HG03342 (cell line): ENCODE measurements around the gene PRMT7.

Experiments
- ATAC-seq: cut with Tn5 transposase; IDR thresholded peaks from one replicate; pipeline ENCODE4 v1.9.1; 2021; ENCODE audit warnings: mild to moderate bottlenecking, moderate library complexity; ENCODE audit not compliant: unreplicated experiment

Gene PRMT7

DNA sequence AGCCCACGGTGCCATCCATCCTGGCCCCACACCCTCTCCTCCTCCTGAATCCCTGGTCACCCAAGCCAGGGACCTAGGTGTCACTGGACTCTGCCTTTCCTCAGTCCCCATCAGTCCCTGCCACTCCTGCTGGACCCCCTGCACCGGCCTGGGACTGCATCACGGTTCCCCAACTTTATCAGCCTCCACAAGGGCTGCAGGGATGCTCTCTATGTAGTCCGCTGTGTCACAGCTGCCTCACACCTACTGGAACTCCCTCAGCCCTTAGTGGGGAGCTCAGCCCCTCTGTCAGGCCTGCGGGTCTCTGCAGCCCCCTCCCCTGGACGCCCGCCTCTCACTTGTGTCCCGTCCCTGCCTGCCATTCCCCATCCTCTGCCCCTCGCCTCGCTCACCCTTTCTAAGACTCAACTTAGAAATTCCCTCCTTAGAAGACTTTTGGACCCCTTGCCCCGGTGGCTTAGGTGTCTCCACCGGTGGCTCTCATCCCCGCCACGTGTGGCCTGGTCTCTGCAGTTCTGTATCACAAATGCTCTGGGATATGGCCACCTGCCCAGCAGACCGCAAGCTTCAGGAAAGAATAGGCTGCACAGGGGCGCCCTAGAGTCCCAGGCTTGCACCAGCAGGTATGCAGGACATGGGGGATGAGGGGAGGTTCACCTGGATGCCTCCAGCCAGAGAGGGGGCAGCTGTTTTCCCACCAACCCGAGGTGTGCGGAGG, 62.9 kb downstream of the PRMT7 start:
- ATAC-seq, result no peak

DNA sequence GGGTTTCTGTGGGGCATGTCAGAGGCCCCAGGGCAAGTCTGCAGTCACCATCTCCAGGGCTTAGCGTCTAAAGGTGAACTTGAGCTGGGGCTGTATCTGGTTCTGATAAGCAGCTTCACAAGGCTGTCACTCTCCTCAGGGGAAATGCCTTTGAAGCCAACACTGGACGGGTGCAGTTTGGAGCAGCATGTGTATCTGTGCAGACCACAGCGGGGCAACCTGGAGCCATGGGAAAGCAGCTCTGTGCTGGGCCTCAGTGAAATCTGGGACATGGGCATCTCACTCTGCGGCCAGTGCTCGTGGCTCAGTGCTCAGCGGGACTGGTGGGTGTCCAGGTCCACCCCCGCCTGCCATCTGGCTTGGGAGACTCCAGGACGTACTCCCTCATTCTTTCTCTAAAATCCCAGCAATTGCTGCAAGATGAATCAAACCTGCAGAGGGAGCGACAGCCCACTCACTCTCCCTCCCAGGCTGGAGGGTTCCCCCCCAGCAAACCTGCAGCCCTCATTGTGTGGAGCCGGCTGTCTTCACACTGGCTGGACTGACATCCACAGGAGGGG, 63.5 kb downstream of the PRMT7 start:
- ATAC-seq, result no peak

DNA sequence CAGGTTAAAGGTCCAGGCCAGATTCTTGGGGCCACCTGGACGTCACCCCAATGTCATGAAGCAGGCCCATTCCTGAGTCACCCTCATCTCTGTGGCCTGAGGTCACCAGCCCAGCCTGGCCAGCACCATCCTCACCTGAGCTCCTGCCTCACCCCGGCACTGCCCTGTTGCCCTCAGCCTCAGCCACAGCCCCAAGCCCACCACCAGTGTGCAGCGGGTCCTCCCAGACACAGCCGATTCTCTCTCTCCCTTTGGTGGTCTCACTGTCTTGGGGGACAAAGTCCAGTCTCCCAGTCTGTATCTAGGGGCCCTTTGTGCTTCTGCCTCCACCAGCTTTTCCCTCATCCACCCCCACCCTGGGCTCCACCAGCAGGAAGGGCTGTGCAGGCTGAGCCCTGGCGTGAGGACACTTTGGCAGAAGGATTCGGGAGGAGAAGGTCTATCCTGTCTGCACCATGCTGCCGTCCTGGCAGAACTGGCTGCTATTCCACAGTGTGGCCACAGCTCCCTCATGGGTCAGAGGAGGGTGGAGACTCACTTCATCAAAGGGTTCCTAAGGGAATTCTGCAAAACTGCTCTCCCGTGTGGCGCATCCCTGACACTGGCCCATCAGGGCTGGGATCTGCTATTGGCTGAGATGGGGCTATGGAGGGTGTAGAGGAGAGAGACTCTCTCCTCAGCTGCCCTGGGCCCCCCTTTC, 64.3 kb downstream of the PRMT7 start:
- no peak for ATAC-seq

DNA sequence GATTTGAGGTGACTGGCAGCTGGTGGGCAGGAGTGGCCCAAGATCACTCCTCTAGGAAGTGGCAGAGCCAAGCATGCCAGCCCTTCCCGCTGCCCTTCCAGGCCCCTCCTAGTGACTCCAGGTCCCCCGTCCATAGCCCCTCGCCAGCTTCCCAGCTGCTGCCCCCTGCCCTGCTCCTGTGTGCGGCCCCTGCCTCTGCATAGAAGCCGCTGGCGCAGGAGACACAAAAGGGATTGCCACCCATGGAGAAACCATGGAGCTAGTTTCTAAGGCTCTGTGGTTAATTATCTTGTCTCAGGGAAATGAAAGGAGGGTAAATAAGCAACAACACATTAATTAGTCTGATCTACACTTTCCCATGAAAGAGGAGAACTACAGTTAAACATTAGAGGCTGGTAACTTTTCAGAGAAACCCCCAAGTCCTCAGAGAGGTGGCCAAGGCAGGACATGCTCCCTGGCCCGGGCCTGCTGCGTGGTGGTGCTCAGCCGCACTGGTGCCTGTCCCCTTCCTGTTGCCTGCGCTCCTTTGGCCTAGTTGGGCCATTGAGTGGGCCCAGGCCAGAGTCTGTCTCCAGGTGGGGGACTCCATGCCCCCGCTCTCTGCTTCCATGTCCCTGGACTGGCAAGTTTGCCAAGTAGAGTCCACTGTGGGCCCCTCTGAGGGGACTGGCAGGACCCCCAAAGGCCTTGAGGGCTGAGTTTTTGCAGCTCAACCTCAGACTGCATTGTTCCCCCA, 65.2 kb downstream of the PRMT7 start:
- no peak for ATAC-seq

DNA sequence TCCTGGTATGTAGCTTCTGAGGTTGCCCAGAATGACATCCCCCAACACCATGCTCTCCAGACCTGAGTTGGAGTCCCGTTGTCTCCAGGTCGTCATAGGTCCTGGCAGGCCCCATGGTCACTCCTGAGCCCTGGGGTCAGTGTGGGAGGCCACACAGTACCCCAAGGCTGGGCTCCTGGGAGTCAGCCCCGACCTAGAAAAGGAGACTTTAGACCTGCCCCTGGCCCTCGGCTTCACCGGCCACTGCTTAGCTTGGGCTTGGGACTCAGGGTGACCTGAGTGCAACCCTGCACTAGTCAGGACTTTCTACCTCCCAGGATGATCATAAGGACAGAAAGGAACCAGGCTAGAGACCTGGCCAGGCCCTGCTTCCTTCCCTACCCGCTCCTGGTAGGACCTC, 65.8 kb downstream of the PRMT7 start:
- no peak for ATAC-seq

DNA sequence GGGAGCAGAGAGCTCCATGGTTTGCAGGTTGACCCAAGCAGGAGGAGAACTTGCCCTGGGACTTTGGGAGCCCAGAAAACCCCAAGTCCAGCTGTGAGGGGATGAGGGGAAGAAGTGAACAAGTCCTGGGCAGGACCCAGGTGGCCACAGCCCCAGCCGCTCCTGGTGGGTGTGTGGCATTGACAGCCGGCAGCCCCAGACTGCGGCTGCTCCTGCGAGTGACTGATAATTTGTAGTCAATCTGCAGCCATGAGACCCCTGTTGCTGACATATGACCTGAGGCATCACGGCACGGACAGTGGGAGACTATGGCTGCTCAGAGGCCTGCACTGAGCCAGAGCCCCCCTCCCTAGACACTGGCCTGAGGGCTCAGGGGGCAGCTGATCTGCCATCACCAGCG, 66.4 kb downstream of the PRMT7 start:
- ATAC-seq, result no peak

DNA sequence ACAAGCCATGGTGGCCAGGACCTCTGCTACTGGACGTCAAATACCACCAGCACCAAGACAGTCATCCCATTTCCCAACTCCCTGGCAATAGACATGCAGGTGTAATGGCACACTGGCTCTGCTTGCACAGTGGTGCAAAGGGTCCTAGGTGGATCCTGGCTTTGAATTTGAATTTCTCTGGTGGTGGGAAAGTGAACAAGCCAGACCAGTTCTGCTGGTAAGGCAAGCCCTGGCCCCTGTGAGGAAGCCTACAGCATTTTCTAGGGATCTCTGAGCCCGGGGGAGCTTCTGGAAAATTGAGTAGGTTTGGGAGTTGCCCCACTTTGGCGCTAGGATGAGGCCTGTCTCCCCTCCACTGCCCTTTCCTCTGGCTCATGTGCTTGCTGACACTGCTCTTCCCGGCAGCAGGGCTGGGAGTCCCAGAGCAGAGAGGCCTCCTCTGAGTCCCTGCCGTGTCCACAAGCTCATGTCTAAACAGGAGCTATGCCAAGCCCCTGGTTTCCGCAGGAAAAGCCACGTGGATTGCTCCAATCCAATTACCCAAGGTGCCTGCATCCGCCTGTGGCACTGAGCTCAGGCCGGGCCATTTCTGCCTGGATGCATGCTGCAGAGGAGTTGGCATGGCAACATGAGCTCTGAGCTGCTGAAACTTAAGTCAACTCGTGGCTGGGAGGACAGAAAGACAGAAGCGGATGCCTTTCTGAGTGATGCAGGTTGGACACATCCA, 67.0 kb downstream of the PRMT7 start:
- no peak for ATAC-seq

DNA sequence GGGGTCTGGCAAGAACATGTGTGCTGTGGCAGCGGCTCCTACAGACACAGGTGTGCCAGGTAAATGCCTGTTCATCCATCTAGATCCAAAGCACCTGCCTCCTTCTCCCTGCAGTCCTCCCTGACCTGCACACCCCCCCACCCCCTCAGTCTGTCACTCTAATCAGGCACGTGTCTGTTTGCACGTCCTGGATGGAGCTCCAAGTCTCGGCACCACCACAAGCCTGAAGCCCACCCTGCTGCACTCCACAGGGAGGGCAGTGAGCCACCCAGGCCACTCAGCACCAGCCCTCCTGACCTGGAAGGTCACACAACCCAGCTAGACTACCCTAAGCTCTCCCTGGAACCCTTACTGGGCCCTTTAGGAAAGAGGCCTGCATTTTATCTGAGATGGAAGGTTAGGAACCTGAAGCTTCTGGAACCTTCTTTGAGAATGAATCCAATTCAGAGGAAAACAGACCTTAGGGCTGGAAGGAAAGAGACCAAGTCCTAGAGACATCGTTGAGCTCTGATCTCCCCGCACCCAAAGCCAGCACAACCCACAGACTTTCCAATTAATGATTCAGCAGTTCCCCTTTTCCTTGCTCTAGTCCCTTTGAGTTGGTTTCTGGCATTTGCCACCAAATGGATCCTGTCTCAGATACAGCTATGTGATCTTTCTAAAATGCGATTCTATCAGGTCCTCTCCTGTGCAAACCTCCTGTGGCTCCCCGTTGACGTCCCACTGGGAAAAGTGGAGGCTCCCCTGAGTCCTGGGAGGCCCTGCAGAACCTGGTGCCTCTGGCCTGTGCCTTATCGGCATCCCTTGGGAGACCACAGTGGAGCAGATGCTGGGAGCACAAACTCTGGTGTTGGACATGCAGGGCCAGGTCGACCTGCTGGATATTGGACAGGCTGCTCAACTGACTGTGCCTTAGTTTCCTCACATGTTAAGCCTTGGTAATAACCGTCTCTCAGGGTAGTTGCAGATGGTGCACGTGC, 67.9 kb downstream of the PRMT7 start:
- no peak for ATAC-seq

DNA sequence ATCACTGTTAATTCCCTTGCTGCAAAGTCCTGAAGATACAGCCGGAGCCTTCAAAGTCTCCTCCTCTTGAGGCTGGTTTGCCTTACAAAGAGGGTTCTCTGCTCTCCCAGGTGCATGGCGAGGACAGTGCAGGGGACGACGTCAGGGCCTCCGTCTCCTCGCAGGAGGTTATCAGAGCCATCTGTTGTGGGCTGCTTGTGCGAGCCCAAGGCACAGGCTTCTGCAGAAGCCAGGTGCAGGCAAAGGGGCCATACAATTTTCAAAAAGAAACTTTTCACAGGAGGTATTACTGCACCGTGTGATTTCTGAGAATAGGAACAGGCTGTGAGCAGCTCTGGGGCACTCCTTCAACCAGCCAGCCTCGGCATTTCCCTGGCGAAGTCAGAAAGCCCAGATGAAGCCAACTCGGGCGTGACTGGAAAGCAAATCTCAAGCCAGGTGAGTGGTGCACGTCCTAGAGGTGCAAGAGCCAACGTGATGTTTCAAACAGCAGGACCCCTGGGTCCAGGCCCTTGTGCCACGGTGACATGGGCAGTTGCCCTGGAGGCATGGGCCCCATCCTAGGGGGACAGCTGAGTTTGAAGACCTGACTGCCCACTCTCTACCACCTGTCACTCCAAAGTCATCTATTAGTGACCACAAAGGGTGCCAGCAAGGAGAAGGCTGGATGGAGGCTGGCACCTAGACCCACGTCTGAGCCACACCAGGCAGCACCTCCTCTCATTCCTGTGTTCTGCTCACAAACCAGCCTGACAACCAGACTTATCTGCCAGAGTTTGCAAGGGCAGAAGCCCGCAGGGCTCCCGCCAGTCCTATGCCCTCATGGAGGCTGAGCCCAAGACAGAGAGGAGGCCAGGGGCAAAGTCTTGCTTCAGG, 68.9 kb downstream of the PRMT7 start:
- no peak for ATAC-seq

DNA sequence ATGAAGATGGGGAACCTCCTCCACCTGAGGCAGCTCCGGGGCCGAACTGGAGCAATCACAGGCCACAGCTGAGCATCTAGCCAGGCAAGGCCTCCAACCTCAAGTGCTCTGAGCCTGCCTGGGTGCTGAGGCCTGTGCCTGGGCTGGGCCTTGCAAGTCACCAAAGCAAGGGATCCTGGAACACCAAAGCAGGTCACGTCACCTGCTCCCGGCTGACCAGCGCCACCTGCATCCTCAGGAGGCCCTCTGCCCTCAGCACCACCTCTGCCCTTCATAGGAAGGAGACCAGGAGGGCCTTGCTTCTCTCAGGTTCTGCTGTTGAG, 69.5 kb downstream of the PRMT7 start:
- ATAC-seq, result no peak

DNA sequence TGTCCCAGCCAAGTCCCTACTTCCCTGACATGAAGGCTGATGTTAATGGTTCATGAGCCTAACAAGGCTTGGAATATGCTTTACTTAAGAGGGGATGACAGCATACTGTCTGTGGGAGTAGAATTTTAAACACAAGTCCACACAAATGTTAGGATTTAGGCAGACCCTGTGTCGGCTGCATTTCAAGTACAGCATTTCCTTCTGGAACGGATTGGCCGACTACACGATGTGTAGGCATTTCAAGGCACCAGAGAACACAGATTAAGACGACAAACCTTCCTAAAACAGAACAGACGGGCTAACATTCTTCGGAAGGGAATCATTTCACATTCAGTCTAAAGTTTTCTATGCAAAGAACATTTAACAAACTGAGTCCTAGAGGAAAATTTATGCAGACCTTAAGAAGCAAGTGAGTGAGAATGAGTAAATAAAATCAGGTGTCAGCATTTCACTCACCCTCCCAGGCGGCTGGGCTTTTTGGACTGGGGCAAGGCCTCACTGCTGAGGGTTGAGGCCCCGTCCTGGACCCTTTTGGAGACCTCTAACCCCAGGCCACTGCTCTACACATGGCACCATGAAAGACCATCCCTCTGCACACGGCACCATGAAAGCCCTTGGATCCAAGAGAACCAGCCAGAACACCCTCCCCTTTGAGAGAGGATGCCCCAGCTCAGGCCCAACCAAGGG, 70.0 kb downstream of the PRMT7 start:
- no peak for ATAC-seq

DNA sequence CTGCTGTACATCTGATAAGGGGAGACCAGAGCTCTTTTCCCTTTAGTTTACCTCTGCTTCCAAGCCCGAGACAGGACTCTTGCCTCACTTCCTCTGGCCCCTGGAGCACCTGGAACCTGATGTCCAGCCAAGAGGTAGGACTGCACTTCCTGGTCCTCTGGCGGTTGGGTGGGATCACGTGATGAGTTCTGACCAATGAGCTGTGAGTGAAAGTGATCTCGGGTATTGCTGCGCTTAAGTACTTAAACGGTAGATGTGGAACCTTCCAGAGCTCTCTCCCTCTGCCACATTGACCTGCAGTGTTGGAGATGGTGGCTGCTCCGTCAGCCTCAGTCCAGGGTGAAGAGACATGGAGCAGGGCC, 70.5 kb downstream of the PRMT7 start:
- ATAC-seq, result no peak

DNA sequence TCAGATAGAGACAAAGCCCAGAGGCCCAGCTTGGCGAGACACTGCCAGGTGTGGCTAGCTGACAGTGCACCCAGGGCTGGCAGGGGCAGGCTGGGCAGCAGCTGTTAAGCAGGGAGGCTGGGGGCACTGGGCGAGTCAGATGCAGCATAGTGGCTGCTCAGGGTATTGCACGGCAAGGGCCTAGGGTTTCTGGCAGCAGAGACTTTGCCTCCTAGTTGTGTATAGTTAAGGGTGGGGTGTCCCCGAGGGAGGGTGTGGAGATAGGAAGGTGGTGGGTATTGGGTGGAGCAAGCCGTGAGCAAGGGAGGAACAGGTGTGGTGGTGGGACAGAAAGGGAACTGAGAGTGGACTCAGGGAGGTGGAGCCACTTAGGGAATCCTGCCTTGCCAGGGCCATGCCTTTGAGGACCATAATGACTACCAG, 71.5 kb downstream of the PRMT7 start:
- peak; percentile 44 for ATAC-seq

DNA sequence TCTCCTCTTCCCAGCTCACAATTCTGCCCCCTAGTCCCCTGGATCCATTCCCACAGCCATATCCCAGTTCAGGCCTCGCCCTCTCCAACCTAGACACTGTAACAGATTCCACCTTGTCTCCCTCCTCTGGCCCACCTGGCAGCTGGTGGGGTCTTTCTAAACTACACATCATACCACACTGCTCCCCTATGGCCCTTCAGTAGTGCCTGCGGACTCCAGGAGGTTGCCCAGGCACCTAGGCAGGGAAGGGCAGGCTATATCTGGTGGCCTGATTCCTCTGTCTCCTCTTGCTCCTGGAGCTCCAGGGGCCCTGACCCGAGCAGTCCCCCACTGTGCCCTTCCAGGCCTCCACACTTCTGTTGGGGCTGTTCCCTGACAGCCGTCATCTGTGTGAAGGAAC, 73.0 kb downstream of the PRMT7 start:
- ATAC-seq, result no peak

DNA sequence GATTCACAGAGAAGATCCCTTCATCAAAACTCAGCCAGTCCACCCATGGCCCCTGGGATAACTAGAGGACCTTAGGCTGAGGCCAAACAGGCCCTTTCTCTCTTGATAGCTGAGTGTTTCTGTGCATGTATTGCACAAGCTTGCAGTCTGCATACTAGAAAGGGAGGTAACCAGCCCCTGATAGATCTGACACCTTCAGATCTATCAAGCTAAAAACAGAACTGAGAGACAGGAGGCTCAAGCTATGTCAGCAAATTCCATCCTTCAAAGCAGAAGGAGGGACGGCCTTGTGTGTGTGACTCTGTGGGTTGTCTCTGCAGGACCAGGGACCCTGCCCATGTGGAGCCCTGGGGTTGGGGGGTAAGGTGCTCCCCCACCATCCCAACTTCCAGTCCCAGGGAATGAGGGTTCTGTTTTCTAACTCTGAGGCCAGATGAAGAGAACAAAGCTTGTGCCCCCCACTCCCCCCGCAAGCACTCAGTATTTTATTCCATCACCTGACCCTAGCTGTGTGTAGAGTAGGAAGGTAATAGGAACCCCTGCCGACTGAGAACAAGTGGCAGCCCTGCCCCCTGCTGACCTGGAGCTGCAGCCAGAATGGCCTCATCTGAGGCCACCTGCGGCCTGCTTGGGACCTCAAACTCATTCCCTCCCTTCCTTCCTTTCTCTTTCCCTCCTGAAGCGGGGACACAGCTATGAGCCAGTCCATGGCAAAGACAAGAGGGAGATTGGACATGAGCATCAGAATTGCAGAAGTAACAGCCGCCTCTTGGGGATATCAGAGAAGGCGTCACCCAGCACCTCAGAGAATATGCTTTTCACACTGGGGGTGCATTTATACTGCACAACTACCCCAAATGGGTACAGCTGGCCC, 73.7 kb downstream of the PRMT7 start:
- ATAC-seq, result no peak

DNA sequence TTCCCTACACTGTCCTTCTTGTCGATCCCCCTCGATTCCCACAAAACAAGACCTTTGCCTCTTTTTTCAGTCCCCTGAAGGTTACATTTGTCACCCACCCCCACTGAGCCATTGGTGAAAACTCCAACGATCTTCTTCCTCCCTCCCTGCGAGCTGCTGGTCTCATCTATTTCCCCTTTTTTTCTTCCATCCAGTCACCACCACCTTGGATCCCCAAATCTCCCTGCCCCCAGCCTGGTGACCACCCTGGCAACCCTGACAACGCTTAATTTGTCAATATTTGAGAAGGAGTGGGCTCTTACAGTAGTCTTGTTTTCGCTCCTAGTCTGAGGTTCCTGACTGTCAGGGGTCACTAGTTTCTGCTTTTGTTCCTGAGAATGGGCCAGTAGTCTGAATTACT, 74.6 kb downstream of the PRMT7 start:
- ATAC-seq, result no peak

DNA sequence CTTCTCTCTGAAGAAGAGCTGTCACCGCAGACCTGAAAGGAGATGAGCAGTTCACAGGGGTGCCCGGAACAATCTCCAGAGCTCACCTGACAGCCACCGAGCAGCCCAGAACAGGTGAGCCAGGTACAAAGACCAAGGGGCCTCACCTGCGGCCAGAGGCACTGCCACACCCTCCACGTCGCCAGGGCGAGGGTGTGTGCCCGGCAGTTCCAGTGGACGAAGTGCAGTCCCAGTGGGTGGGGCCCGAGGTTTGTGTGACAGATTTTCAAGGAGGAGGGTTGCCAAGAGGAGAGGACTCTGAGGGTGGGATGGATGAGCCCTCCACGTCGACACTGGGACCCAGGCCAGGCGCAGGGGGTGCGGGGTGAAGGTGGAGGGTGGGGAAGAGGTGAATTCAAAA, 75.8 kb downstream of the PRMT7 start:
- no peak for ATAC-seq

DNA sequence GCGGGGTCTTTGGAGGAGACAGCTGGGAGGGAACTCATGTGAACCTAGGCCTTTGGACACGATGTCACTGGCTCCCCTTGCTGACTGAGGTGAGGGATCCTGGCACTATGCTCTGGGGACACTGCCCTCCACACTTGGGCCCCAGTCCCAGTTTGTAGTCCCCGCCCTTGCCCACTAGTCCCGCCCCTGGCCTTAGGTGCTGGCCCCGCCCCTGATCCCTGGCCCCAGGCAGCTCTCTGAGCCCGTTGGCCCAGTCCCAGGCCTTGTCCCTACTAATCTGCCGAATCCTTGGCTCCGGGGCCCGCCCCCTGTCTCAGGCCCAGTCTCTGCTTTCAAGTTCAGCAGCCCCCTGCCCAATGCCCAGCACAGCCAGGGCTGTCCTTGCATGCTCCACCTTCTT, 76.5 kb downstream of the PRMT7 start:
- no peak for ATAC-seq
